HG03565 (cell line): ENCODE measurements around the gene AOPEP.

Experiments
- ATAC-seq: cut with Tn5 transposase; IDR thresholded peaks from one replicate; pipeline ENCODE4 v1.9.1; 2021; ENCODE audit warnings: mild to moderate bottlenecking, moderate library complexity; ENCODE audit not compliant: unreplicated experiment

Gene AOPEP

GRCh38 chr9:95125652-95126051 is 399.2 kb downstream of the AOPEP start:
- no peak for ATAC-seq

GRCh38 chr9:95126739-95127138 is 400.2 kb downstream of the AOPEP start:
- no peak for ATAC-seq

- ATAC-seq: no peak
Measured at GRCh38 chr9:95127249-95128176, 401.0 kb downstream of the AOPEP start.

- ATAC-seq: no peak
Measured at GRCh38 chr9:95128177-95128524, 401.7 kb downstream of the AOPEP start.

- no peak for ATAC-seq
Measured at GRCh38 chr9:95129476-95130291, 403.2 kb downstream of the AOPEP start.

GRCh38 chr9:95130484-95130883 is 404.0 kb downstream of the AOPEP start:
- no peak for ATAC-seq

- no peak for ATAC-seq
Measured at GRCh38 chr9:95131023-95131943, 404.8 kb downstream of the AOPEP start.

GRCh38 chr9:95132366-95133324 is 406.1 kb downstream of the AOPEP start:
- no peak for ATAC-seq

GRCh38 chr9:95133325-95133705 is 406.8 kb downstream of the AOPEP start:
- ATAC-seq: no peak

- ATAC-seq: no peak
Measured at GRCh38 chr9:95134457-95134881, 408.0 kb downstream of the AOPEP start.

- no peak for ATAC-seq
Measured at GRCh38 chr9:95135756-95136155, 409.3 kb downstream of the AOPEP start.
